GM03348 (cell line): Measurements from ENCODE around the gene SIMC1.
"Not testable (repeated sequence)": the region's sequence is repeated elsewhere in the genome, so short reads cannot be mapped to it uniquely, and the experiment has no call there.

Experiments used
- DNase-seq: peaks from one replicate; pipeline ENCODE4 v3.0.0; 2012; ENCODE audit warnings: low spot score

SIMC1 gene

GRCh38 chr5:176216393-176216916 lies 21.8 kb upstream of the SIMC1 start:
- DNase-seq, result not testable (repeated sequence)

GRCh38 chr5:176217188-176217729 lies 21.0 kb upstream of the SIMC1 start:
- not testable (repeated sequence) for DNase-seq

GRCh38 chr5:176217764-176218163 lies 20.5 kb upstream of the SIMC1 start:
- not testable (repeated sequence) for DNase-seq

GRCh38 chr5:176222006-176222405 lies 16.2 kb upstream of the SIMC1 start:
- DNase-seq, result not testable (repeated sequence)

- DNase-seq, result not testable (repeated sequence)
Measured at GRCh38 chr5:176228358-176228757, 9.9 kb upstream of the SIMC1 start.

GRCh38 chr5:176233253-176233652 lies 5.0 kb upstream of the SIMC1 start:
- not testable (repeated sequence) for DNase-seq

- peak; percentile 3 for DNase-seq
Measured at GRCh38 chr5:176235155-176235554, 3.1 kb upstream of the SIMC1 start.

GRCh38 chr5:176238645-176239283 lies 540 bp downstream of the SIMC1 start:
- DNase-seq, result not testable (repeated sequence)

- not testable (repeated sequence) for DNase-seq
Measured at GRCh38 chr5:176239304-176239703, 1.1 kb downstream of the SIMC1 start.

GRCh38 chr5:176244318-176244717 lies 6.1 kb downstream of the SIMC1 start:
- not testable (repeated sequence) for DNase-seq

- DNase-seq, result not testable (repeated sequence)
Measured at GRCh38 chr5:176245074-176245473, 6.8 kb downstream of the SIMC1 start.

GRCh38 chr5:176245489-176245888 lies 7.3 kb downstream of the SIMC1 start:
- DNase-seq, result not testable (repeated sequence)

- DNase-seq, result not testable (repeated sequence)
Measured at GRCh38 chr5:176250691-176251090, 12.5 kb downstream of the SIMC1 start.

- not testable (repeated sequence) for DNase-seq
Measured at GRCh38 chr5:176252171-176252570, 13.9 kb downstream of the SIMC1 start.

- not testable (repeated sequence) for DNase-seq
Measured at GRCh38 chr5:176253370-176254065, 15.3 kb downstream of the SIMC1 start.

GRCh38 chr5:176254066-176254393 lies 15.8 kb downstream of the SIMC1 start:
- DNase-seq, result not testable (repeated sequence)

- DNase-seq, result not testable (repeated sequence)
Measured at GRCh38 chr5:176257871-176258505, 19.8 kb downstream of the SIMC1 start.

GRCh38 chr5:176260682-176261081 lies 22.5 kb downstream of the SIMC1 start:
- not testable (repeated sequence) for DNase-seq

- not testable (repeated sequence) for DNase-seq
Measured at GRCh38 chr5:176266448-176266847, 28.2 kb downstream of the SIMC1 start.

GRCh38 chr5:176289018-176289417 lies 50.8 kb downstream of the SIMC1 start:
- not testable (repeated sequence) for DNase-seq

- not testable (repeated sequence) for DNase-seq
Measured at GRCh38 chr5:176290057-176290840, 52.0 kb downstream of the SIMC1 start.

GRCh38 chr5:176305356-176305755 lies 67.1 kb downstream of the SIMC1 start:
- not testable (repeated sequence) for DNase-seq
